GM18951 (cell line): ENCODE data around the gene LRRC3.

ENCODE experiments used
- POLR2A ChIP-seq: IDR thresholded peaks from 4 replicates; pipeline ENCODE4 v1.6.1; 2011; ENCODE audit warnings: mild to moderate bottlenecking; ENCODE audit not compliant: insufficient read length, insufficient read depth; ENCODE audit errors: extremely low read depth
- in situ Hi-C: fragments of 300-500 bp; cut with MboI; formaldehyde crosslinking; loops from one replicate; pipeline ENCODE4 v1.12.0; 2022; ENCODE audit warnings: low sequenced_read_pairs, mixed read lengths, inconsistent platforms; ENCODE audit not compliant: unreplicated experiment

LRRC3 gene

GRCh38 chr21:44418876-44419230 lies 36.5 kb upstream of the LRRC3 start:
- no peak for TF ChIP-seq POLR2A

GRCh38 chr21:44419679-44420078 lies 35.6 kb upstream of the LRRC3 start:
- no peak for TF ChIP-seq POLR2A
- in situ Hi-C loops = no loop called here

More at GRCh38 chr21:44418876-44419230, 36.5 kb upstream of the LRRC3 start:
- in situ Hi-C loops = no loop called here

GRCh38 chr21:44420416-44421205 lies 34.7 kb upstream of the LRRC3 start:
- in situ Hi-C loops = no loop called here
- no peak for TF ChIP-seq POLR2A

GRCh38 chr21:44421901-44422840 lies 33.1 kb upstream of the LRRC3 start:
- in situ Hi-C loops = no loop called here
- no peak for TF ChIP-seq POLR2A

- no peak for TF ChIP-seq POLR2A
- in situ Hi-C loops = no loop called here
Measured at GRCh38 chr21:44423312-44423821, 31.9 kb upstream of the LRRC3 start.

GRCh38 chr21:44423941-44424607 lies 31.2 kb upstream of the LRRC3 start:
- in situ Hi-C loops = no loop called here
- TF ChIP-seq POLR2A = no peak

DNA sequence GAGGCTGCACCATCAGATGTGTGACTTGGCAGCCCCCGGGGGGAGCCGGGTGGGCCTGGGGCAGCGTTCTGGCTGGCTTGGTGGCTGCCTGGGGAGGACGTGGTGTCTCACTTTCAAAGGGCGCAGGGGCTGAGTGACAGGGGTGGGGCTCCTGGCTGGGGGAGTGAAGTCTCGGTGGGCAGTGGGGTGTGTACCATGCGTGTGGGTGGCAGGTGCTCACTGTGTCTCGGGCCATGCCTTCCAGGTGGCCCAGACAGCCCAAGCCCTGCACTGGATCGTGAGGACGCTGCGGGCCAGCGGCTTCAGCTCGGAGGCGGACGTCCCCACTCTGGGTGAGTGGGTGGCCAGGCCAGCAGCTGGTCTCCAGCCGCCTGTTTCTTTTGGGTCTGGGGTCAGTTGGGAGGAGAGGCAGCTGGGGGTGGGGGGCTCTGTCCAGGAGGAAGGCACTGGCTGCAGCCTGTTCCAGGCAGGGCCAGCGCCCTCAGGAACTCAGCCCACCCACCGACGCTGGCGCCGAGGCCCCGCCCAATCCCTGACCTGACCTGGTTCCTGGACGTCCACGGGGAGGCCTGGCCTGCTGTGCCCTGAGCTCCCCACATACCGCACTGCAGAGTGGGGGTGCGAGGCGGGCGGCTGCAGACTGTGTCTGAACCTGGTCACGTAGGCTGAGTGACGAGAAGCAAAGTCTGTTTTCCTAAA lies 30.6 kb upstream of the LRRC3 start:
- in situ Hi-C loops = no loop called here
- no peak for TF ChIP-seq POLR2A

GRCh38 chr21:44425307-44425894 lies 29.9 kb upstream of the LRRC3 start:
- TF ChIP-seq POLR2A = no peak
- in situ Hi-C loops = no loop called here

GRCh38 chr21:44425895-44426662 lies 29.2 kb upstream of the LRRC3 start:
- in situ Hi-C loops = no loop called here
- TF ChIP-seq POLR2A = no peak

GRCh38 chr21:44426663-44427191 lies 28.6 kb upstream of the LRRC3 start:
- in situ Hi-C loops = no loop called here
- TF ChIP-seq POLR2A = no peak
